Omental fat pad (tissue), 4 donors: Measurements from ENCODE around the gene CSN1S1. TPM values are rescaled to one million over a fixed set of nuclear protein-coding genes. Genes with fewer than 3 reads are reported as not detected.

Experiments
- ATAC-seq: fragments of 150-250 bp; one replicate; pipeline ENCODE4 v1.9.1; 2016; ENCODE audit warnings: mild to moderate bottlenecking, moderate library complexity; ENCODE audit not compliant: low FRiP score
- DNase-seq: peaks from one replicate; pipeline ENCODE4 v3.0.0-alpha.2; 2019; ENCODE audit warnings: low spot score
- total RNA-seq, 4 donors: library from RNA; depleted of rRNA; stranded (reverse); fragments of >200 nt; gene quantifications; one replicate each; pipeline ENCODE4 v1.1.0, GENCODE V29; 2016
- TF ChIP-seq, protein P1 (sequence below), 3 donors: fragments of 450-650 bp; IDR thresholded peaks; one replicate each; pipeline ENCODE4 v1.5.1; 2016 to 2017; ENCODE audit warnings: antibody characterized with exemption in 3 of 3, mild to moderate bottlenecking in 3 of 3, moderate library complexity in 2 of 3

The CSN1S1 gene, protein sequence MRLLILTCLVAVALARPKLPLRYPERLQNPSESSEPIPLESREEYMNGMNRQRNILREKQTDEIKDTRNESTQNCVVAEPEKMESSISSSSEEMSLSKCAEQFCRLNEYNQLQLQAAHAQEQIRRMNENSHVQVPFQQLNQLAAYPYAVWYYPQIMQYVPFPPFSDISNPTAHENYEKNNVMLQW
- 10 to 100 TPM in 1 of 4 donors, 1 to 10 TPM in 2, not detected in 1; 1.6 to 40.6 (median 2.9) TPM for total RNA-seq

DNA sequence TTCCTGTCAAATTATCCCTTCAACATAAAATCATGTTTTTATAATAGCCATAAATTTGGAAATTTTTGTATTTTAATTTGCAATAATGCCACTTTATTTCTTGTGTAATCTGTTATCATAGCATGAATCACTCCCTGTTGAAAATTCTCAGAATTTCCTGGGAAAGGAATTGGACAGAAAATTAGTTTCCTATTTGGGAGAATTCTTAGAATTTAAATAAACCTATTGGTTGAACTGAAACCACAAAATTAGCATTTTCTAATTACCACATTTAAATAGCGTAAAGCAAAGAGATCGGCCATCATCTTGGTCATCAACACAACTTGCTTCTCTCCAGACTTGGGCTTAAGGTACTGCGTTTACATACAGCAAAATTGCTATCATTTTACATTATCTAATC, at the start of gene CSN1S1:
TSS of gene CSN1S1 (plus strand) at position 301 of the 400 bp plus-strand sequence. CDS start 1,488 bp downstream, outside the sequence.
- DNase-seq (no peak), ATAC-seq (no peak)
- TF ChIP-seq, protein P1, sequence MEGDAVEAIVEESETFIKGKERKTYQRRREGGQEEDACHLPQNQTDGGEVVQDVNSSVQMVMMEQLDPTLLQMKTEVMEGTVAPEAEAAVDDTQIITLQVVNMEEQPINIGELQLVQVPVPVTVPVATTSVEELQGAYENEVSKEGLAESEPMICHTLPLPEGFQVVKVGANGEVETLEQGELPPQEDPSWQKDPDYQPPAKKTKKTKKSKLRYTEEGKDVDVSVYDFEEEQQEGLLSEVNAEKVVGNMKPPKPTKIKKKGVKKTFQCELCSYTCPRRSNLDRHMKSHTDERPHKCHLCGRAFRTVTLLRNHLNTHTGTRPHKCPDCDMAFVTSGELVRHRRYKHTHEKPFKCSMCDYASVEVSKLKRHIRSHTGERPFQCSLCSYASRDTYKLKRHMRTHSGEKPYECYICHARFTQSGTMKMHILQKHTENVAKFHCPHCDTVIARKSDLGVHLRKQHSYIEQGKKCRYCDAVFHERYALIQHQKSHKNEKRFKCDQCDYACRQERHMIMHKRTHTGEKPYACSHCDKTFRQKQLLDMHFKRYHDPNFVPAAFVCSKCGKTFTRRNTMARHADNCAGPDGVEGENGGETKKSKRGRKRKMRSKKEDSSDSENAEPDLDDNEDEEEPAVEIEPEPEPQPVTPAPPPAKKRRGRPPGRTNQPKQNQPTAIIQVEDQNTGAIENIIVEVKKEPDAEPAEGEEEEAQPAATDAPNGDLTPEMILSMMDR (IDR thresholded peaks at IDR 0.05): no peak

DNA sequence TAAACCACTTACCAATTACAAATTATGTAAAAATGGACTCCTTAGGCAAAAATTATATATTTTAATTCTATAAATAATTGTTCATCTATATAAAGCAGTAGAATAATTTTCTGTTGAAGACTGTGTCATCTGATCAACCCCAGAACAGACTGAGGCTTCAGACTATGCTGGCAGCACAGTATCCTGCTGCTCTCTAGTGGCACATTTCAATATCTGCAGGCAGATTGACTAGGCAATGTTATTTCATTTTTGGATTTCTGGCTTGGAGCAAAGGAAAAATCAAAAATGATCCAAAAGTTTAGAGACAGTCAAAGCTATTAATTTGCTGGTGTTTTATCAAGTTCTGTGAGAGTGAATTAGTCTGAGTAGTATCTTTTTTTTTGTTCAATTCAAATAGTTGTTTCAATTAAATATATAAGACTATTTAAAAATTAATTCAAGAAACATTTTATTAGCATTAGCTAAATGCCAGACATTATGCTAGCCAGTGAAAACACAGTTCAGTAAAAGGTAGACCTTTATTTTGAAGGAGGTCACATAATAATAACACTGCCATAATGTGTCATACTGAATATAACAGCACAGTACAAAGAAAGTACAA, 49.6 kb upstream of the CSN1S1 start:
- DNase-seq (no peak), ATAC-seq (no peak)
- TF ChIP-seq, protein P1 (IDR thresholded peaks at IDR 0.05): no peak

DNA sequence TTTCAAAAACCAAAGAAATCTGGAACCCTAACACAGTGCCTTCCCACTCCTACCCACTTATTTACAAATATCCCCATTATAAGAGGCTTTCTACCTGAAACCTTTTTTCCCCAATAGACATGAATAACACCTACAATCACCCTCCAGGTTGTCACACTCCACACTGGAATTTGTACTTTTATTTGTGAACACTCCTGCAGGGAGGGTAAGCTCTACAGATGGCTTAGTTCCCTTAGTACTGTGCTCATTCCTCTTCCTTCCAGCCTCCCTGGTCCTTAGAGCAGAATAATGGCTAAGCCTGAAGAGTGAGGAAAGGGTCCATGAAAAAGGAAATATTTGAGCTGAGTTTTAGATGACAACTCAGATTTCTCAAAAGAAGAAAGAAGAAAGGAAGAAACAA, 48.7 kb upstream of the CSN1S1 start:
- ATAC-seq (no peak), DNase-seq (no peak)
- TF ChIP-seq, protein P1 (IDR thresholded peaks at IDR 0.05): no peak

DNA sequence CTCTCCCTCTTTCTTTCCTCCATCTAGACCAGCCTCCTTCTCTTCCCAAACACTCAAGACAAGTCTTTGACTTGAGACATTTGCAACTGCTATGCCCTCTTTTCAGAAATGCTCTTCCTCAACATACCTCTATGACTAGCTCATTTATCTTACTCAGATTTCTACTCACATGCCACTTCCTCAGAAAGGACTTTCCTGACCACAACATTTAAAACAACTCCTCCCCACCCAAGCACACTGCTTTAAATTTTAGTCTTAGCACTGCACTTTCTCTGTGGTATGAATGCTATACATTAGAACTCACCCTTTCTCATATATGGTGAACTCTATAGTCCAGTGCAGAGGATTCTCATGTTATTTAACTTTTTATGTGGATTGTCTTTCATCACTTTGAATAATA, 42.5 kb upstream of the CSN1S1 start:
- no peak for DNase-seq
- TF ChIP-seq, protein P1 (IDR thresholded peaks at IDR 0.05): no peak
- no peak for ATAC-seq

DNA sequence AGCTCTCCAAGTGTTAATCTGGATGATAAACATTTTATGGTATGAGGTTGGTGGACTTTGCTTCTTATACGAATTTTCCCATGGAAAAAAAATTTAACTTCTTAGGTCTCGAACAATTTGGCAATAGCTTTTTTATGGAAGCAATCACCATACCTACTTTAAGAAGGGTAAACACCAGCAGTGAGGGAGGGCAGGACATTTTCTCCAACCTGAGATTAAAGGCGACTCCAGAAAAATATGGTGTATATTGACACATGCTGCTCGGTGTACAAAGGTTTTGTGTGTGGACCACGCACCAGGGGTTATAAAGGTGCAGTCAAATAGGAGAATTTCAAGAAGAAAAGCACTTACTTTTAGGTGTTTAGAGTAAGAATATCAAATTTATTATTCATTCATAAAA, 36.7 kb upstream of the CSN1S1 start:
- DNase-seq (no peak), ATAC-seq (no peak)
- TF ChIP-seq, protein P1 (IDR thresholded peaks at IDR 0.05): no peak

DNA sequence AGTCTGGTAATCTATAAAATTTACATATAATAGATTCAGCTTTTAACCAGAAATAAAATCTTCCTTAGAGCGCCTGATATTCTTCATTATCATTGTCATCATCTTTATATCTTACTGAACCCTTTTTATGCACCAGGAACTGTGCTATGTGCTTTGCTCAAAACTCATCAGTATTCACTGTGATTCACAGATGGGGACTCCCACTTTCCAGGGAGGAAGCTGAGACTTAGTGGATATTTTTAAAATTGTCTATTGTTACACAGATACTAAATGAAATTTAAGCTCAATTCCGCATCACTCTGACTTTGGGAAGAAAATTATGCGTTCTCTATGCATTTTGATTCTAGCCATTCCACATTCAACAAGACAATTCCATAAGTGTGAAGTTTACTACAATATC, 36.1 kb upstream of the CSN1S1 start:
- TF ChIP-seq, protein P1 (IDR thresholded peaks at IDR 0.05): no peak
- no peak for ATAC-seq
- no peak for DNase-seq

DNA sequence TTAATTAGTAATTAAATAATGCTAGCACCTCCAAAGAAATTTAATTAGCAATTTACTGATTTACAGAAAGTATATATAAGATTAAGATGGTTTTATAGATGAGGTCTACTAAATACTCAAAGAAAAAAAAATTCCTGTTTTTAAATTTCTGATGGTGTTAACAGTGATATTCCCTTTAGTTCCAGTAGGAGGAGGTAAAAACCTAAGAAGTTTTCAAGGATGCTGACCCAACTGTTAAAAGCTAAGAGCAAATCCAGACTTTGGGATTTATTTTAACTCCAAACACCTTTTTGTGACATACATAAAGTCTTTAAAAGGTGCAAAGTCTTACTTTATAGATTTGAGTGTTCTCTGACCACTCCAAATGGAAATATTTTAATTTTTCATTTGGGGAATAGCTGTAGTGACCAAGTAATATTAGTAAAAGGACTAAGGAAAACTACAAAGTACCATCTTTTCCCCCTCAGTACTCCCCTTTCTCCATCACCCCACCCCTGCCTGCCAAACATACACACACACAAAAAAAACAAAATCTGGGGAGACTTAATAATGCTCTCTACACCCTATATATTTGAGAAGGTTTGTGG, 34.2 kb upstream of the CSN1S1 start:
- DNase-seq: no peak
- ATAC-seq: no peak
- TF ChIP-seq, protein P1 (IDR thresholded peaks at IDR 0.05): no peak
